Activated effector memory CD4-positive, alpha-beta T cell treated with anti-CD3 and anti-CD28 coated beads, Interleukin-2, amount 50 U/mL, for 16 hours (primary cell): Measurements from ENCODE around the gene LRATD1.

ENCODE experiments used
- DNase-seq: peaks from one replicate; pipeline ENCODE4 v3.0.0-alpha.2; 2020

The LRATD1 gene

DNA sequence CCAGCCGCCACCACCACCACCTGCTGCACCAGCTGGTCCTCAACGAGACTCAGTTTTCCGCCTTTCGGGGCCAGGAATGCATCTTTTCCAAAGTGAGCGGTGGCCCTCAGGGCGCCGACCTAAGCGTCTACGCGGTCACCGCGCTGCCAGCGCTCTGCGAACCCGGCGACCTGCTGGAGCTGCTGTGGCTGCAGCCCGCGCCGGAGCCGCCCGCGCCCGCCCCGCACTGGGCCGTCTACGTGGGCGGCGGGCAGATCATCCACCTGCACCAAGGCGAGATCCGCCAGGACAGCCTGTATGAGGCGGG, 1.6 kb downstream of the LRATD1 start:
- no peak for DNase-seq

DNA sequence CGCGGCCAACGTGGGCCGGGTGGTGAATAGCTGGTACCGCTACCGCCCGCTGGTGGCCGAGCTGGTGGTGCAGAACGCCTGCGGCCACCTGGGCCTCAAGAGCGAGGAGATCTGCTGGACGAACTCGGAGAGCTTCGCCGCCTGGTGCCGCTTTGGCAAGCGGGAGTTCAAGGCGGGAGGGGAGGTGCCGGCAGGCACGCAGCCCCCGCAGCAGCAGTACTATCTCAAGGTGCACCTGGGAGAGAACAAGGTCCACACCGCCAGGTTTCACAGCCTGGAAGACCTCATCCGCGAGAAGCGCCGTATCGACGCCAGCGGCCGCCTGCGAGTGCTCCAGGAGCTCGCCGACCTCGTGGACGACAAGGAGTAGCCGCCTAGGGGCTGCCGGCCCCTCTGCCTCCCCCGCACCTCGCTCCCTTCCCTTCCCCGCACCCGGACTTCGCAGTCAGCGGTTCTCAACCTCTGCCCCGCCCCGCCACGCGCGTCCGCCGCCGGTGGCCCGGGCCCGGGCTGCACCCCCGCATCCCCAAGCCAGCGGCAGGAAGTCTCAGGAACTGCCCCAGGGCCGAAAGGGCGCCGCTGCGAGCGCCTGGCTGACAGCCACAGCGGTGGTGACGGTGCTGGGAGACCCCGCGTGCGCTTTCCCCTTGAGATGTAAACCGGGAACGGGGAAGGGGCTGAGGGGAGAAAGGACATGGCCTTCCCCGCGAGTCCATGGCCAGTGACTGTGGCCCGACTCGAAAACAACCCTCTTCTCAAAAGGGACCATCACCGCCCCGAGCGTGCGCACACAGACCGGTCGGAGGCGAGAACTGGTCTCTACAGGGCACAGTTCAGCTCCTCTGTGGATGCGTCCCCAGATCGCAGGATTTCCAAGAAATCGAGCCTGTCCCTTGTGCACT, 2.2 kb downstream of the LRATD1 start:
- no peak for DNase-seq

DNA sequence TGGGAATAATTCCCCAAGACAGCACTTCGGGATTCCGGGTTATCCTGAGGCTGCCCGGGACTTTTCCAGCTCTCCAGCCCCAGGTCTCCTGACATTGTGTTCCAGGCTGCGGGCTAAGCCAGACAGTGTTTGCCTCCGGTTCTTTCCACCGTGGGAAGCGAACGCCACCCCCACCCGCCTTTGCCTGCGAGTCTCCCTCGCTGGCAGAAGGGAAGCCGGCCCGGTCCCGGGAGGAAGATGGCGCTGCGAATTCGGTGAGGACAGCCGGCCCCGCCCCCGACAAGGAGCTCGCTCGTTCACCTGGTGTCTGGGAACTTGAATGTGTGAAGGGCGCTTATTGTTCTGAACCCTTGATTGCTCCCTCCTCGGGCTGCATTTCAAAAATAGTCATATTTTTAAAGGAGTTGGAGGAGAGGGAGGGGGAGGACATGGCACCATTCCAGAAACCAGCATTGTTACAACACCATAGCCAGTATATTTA, 2.9 kb downstream of the LRATD1 start:
- DNase-seq, result no peak

DNA sequence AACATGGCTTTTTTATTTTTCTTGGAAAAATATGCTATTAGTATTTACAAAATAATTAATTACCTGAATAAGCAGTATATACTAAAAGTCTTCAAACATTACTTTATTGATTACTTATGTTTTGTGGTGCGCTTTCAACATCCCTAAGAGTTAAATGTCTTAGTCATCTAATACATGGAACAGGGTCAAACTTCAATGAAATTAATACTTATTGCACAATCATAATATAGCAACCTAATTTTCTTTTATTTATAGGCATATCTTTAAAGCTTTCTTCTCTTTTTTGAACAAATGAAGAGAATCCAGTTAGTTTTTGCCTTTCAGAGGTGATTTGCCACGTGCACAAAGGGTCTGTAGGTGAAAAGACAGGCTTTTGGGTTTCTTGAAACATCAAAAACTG, 6.0 kb downstream of the LRATD1 start:
- no peak for DNase-seq

- DNase-seq, result no peak
These were observed 8.6 kb downstream of the LRATD1 start for GRCh38 chr2:14641116-14641515.

DNA sequence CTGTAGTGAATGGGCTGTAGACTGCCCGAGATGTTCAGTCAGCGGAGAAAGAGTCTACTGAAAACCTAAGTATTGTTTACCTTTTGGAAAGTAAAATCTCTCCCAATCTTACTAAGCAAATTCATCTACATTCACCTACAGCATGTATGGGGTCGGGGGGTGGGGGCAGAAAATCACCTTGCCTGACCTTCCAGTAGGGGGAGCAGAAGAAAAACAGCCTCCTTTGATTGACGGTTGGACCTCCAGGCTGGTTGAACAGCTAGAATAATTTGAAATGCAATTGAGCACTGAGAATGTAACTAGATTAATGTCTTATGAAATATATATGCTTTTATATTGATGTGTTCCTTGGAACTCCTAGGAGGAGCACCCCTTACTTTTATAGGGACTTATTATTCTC, 10.0 kb downstream of the LRATD1 start:
- no peak for DNase-seq

DNA sequence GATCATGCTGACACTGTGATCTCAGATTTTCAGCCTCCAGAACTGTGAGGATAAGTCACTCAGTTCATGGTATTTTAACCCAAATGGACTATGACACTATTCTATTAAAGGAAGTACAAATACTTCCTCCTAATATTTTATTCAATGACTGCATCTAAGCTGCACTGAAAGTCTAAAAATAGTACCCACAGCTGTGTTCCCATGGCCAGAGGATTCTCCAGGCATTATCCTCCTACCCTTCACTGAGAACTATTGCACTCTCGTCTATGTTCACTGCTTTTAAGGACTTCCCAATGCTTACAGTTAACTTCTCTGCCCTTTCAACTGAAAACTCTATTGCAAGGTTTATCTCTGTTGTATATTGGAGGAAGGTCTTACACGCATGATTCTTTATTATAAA, 15.2 kb downstream of the LRATD1 start:
- DNase-seq, result no peak

DNA sequence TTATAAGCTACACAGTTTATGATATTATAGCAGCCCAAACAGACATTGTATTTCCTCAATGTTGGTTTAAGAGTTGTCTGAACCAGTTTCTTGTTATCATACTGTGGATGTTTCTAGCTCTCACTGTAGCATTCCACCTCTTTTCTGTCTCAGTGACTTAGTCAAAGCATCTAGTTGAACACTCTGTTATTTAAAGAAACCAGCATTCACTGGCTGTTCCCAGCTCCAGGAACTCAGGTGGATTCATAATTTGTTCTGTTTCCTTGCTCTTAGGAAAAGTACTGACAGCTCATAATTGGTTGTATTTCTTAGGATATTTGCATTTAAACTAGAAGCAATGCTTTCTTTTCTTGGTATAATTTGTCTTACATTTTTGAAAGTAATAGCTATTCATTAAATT, 17.5 kb downstream of the LRATD1 start:
- DNase-seq, result no peak

- DNase-seq, result no peak
These were observed 22.3 kb downstream of the LRATD1 start for GRCh38 chr2:14654835-14655282.

GRCh38 chr2:14656146-14656545, 23.6 kb downstream of the LRATD1 start:
- DNase-seq, result no peak

DNA sequence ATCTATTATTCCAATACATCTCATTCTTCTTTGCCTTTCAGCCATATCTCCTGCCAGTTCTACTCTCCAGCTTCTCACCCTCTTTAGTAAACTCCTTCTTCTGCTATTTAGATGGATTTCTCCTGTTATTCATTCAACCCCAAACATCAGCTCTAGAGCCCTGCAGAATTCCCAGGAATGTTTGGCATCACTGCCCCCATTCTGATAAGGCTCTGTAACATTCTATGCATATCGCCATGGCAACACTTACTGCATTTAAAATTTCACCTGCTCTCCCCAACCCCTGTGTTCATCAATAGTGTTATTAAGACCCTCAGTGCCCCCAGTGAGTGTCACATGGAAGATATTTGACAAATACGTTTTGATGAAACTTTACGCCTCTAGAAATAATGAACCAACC, 28.6 kb downstream of the LRATD1 start:
- no peak for DNase-seq

GRCh38 chr2:14673351-14673875, 40.9 kb downstream of the LRATD1 start:
- no peak for DNase-seq

DNA sequence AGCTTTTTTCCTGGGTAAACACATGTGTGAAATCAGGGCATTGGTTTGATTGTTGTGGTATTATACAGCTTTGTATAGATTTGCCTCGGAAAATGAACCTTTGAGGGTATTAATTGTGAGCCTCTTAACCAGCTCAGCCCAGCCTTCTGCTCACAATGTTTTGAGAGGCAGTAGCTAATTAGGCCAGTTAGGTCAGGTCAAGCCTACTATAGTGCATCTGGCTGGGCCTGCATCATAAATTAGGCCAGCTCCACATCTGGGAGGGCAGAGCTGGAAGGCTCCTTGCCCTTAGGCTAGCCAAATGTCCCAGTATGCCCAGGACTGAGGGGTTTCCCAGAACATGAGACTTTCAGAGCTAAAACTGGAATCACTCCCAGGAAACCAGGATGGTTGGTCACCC, 43.0 kb downstream of the LRATD1 start:
- no peak for DNase-seq

DNA sequence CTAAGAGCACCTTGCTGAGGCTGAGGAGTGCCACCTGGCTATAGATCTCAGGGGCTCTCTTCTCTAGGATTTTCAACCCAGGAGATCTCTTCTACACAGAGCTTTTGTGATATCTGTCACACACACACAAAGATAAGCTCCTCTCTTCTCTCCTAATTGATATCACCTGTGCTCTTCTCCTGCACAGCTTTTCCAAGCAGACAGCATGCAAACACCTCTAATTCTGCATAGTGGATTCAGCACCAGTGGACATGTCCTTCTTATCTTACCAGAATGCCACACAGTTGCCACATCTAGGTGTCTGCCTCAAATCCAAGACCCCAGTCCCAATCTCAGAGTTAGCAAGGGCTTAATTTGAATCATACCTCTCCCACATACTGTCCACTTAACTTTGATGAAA, 43.9 kb downstream of the LRATD1 start:
- no peak for DNase-seq

- DNase-seq, result no peak
These were observed 44.5 kb downstream of the LRATD1 start for GRCh38 chr2:14677039-14677438.

- DNase-seq, result no peak
These were observed 46.2 kb downstream of the LRATD1 start for GRCh38 chr2:14678761-14679160.

- DNase-seq, result no peak
These were observed 49.1 kb downstream of the LRATD1 start for GRCh38 chr2:14681608-14682007.
